ENCODE measurements around the gene SPEG. TPM values are rescaled to one million over a fixed set of nuclear protein-coding genes. Genes with fewer than 3 reads are reported as not detected.

Gene SPEG
- polyA plus RNA-seq, 1 donor (not counting 4 experiments of a cell fraction or from before 2014, with no cell fraction given): 18.8 TPM

DNA sequence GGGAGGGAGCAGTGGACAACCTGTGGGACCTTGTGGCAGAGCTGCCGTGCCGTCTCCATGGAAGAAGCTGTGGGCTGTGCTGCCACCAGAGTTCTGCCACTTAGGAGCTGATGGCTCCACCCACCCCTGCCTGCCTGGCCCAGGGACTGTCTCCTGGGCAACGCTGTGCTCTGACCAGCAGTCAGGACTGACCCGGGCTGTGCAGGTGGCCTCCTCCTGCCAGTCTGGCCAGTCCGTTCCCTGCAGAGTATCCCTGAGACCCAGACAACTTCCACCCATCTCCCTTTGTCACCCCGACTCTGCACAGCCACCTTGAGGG lies 92.4 kb downstream of the SPEG start:
- no peaks in the 10 kb centered on the region for H3K36me3 ChIP-seq (ENCODE audit: control insufficient read depth in 2 of 2, extremely low read depth in 1 of 2, insufficient read depth in 2 of 2, low read length in 2 of 2)
- DNase-seq (ENCODE audit: low read depth, low spot score): no peak
- H3K4me3 ChIP-seq (ENCODE audit: control insufficient read depth in 2 of 3, extremely low read depth in 1 of 3, insufficient read depth in 2 of 3, low read depth in 1 of 3, low read length in 3 of 3): no peak overlapping the region
- H3K27ac ChIP-seq (ENCODE audit: control insufficient read depth, insufficient read depth, low read length): no peak overlapping the region
- H3K9ac ChIP-seq (ENCODE audit: control insufficient read depth, extremely low read depth, insufficient read depth, low read length): no peak overlapping the region
- TF ChIP-seq EZH2 (IDR thresholded peaks at IDR 0.05; ENCODE audit: low read length) (no peak), CTCF (optimal IDR thresholded peaks at IDR 0.05 in 1 of 3, IDR thresholded peaks at IDR 0.05 in 1 of 3, conservative IDR thresholded peaks at IDR 0.05 in 1 of 3; ENCODE audit: extremely low read depth in 1 of 3, insufficient read depth in 2 of 3, low read length in 3 of 3) (no peak)
- no peak overlapping the region for H2AFZ ChIP-seq (ENCODE audit: control insufficient read depth, low read length)
- FAIRE-seq: no peak
- H3K4me1 ChIP-seq (ENCODE audit: control insufficient read depth, extremely low read depth, insufficient read depth, low read length): peaks cover 5% of the 10 kb centered on the region
- dilution Hi-C loops (cut with MboI; ENCODE audit: extremely low pct_ligation_motif_present, low sequenced_read_pairs): no loop called here
- H3K9me1 ChIP-seq (ENCODE audit: control insufficient read depth, extremely low read depth, insufficient read depth, low read length): no peaks in the 10 kb centered on the region
- no peaks in the 10 kb centered on the region for H3K79me2 ChIP-seq (ENCODE audit: control insufficient read depth, insufficient read depth, low read length)
- no peaks in the 10 kb centered on the region for H3K9me3 ChIP-seq (ENCODE audit: control insufficient read depth, low read depth, low read length)
- no peak overlapping the region for H3K4me2 ChIP-seq (ENCODE audit: control insufficient read depth, extremely low read depth, insufficient read depth, low read depth, low read length)
- peaks cover 3% of the 10 kb centered on the region for H4K20me1 ChIP-seq (ENCODE audit: control insufficient read depth, extremely low read depth, insufficient read depth, low read length)
- peaks cover 55% of the 10 kb centered on the region for H3K27me3 ChIP-seq (ENCODE audit: control insufficient read depth, extremely low read depth, insufficient read depth, low read length)

DNA sequence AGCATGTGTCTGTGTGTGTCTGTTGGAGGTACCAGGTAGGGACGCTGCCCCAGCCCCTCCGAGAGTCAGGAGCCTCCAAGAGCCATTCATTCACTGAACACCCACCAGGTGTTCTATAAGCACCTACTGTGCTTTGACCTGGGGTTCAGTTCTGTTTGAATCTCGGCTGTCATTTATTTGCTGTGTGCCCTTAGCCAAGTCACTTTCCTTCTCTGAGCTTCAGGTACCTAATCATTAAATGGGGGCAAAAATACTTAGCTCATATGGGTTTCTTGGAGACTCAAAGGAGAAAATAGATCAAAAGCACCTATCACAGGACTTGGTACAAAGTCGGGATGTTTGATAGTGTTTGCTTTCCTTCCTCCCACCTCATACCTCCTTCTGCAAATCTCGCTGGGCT lies 92.8 kb downstream of the SPEG start:
- DNase-seq (ENCODE audit: low read depth, low spot score) (no peak), FAIRE-seq (no peak)
- Histone ChIP-seq H3K27ac (ENCODE audit: control insufficient read depth, insufficient read depth, low read length) (no peak overlapping the region), H3K9me3 (ENCODE audit: control insufficient read depth, low read depth, low read length) (no peaks in the 10 kb centered on the region), H3K36me3 (ENCODE audit: control insufficient read depth in 2 of 2, extremely low read depth in 1 of 2, insufficient read depth in 2 of 2, low read length in 2 of 2) (no peaks in the 10 kb centered on the region), H3K4me2 (ENCODE audit: control insufficient read depth, extremely low read depth, insufficient read depth, low read depth, low read length) (no peak overlapping the region), H3K9me1 (ENCODE audit: control insufficient read depth, extremely low read depth, insufficient read depth, low read length) (no peaks in the 10 kb centered on the region), H2AFZ (ENCODE audit: control insufficient read depth, low read length) (no peak overlapping the region), H3K27me3 (ENCODE audit: control insufficient read depth, extremely low read depth, insufficient read depth, low read length) (peaks cover 59% of the 10 kb centered on the region), H4K20me1 (ENCODE audit: control insufficient read depth, extremely low read depth, insufficient read depth, low read length) (peaks cover 3% of the 10 kb centered on the region), H3K79me2 (ENCODE audit: control insufficient read depth, insufficient read depth, low read length) (no peaks in the 10 kb centered on the region), H3K9ac (ENCODE audit: control insufficient read depth, extremely low read depth, insufficient read depth, low read length) (no peak overlapping the region), H3K4me3 (ENCODE audit: control insufficient read depth in 2 of 3, extremely low read depth in 1 of 3, insufficient read depth in 2 of 3, low read depth in 1 of 3, low read length in 3 of 3) (no peak overlapping the region), H3K4me1 (ENCODE audit: control insufficient read depth, extremely low read depth, insufficient read depth, low read length) (peaks cover 4% of the 10 kb centered on the region)
- dilution Hi-C loops (cut with MboI; ENCODE audit: extremely low pct_ligation_motif_present, low sequenced_read_pairs): no loop called here
- no peak for TF ChIP-seq CTCF (optimal IDR thresholded peaks at IDR 0.05 in 1 of 3, IDR thresholded peaks at IDR 0.05 in 1 of 3, conservative IDR thresholded peaks at IDR 0.05 in 1 of 3; ENCODE audit: extremely low read depth in 1 of 3, insufficient read depth in 2 of 3, low read length in 3 of 3)
- TF ChIP-seq EZH2 (IDR thresholded peaks at IDR 0.05; ENCODE audit: low read length): no peak
